Mesendoderm (in vitro differentiated cells): ENCODE measurements around the gene BABAM2.
"Not testable (repeated sequence)": the region's sequence is repeated elsewhere in the genome, so short reads cannot be mapped to it uniquely, and the experiment has no call there.

Experiments
- DNase-seq: peaks from one replicate; pipeline ENCODE4 v3.0.0; 2013
- H2AK5ac ChIP-seq: 2 replicates; pipeline ENCODE4 v1.6.1; 2013; ENCODE audit warnings: low read length, inconsistent platforms
- H2BK120ac ChIP-seq: 2 replicates; pipeline ENCODE4 v1.6.1; 2013; ENCODE audit warnings: low read depth, mild to moderate bottlenecking, low read length, moderate library complexity, mixed read lengths
- H2BK15ac ChIP-seq: replicated peaks from 2 replicates; pipeline ENCODE4 v1.6.1; 2013; ENCODE audit warnings: low read depth, mild to moderate bottlenecking, moderate library complexity
- H2BK5ac ChIP-seq: 2 replicates; pipeline ENCODE4 v1.6.1; 2013; ENCODE audit warnings: low read length, inconsistent platforms
- H3K18ac ChIP-seq: 2 replicates; pipeline ENCODE4 v1.6.1; 2013; ENCODE audit warnings: mild to moderate bottlenecking, low read length, mixed read lengths
- H3K23ac ChIP-seq: one replicate; pipeline ENCODE4 v1.6.1; 2013; ENCODE audit warnings: low read length
- H3K27ac ChIP-seq: 2 replicates; pipeline ENCODE4 v1.5.1; 2013; ENCODE audit warnings: low read depth, mild to moderate bottlenecking, inconsistent platforms, low read length, moderate library complexity
- H3K27me3 ChIP-seq: 2 replicates; pipeline ENCODE4 v1.6.1; 2013; ENCODE audit warnings: low read length, control low read depth, mild to moderate bottlenecking, inconsistent platforms; ENCODE audit not compliant: insufficient read depth, poor library complexity
- H3K36me3 ChIP-seq: 2 replicates; pipeline ENCODE4 v1.6.1; 2013; ENCODE audit warnings: low read length, inconsistent platforms; ENCODE audit not compliant: control insufficient read depth, insufficient read depth
- H3K4ac ChIP-seq: one replicate; pipeline ENCODE4 v1.6.1; 2013; ENCODE audit warnings: low read depth, mild to moderate bottlenecking, low read length, moderate library complexity
- H3K4me1 ChIP-seq: 2 replicates; pipeline ENCODE4 v1.6.1; 2013; ENCODE audit warnings: low read depth, low read length, inconsistent platforms; ENCODE audit not compliant: control insufficient read depth
- H3K4me2 ChIP-seq: 2 replicates; pipeline ENCODE4 v1.6.1; 2013; ENCODE audit warnings: low read length
- H3K4me3 ChIP-seq: 2 replicates; pipeline ENCODE4 v1.5.1; 2013; ENCODE audit warnings: mild to moderate bottlenecking, low read length
- H3K56ac ChIP-seq: one replicate; pipeline ENCODE4 v1.6.1; 2013; ENCODE audit warnings: low read length
- H3K79me1 ChIP-seq: 2 replicates; pipeline ENCODE4 v1.6.1; 2013; ENCODE audit warnings: low read length, inconsistent platforms
- H3K79me2 ChIP-seq: 2 replicates; pipeline ENCODE4 v1.6.1; 2013; ENCODE audit warnings: mild to moderate bottlenecking, low read length; ENCODE audit not compliant: control insufficient read depth, insufficient read depth
- H3K9ac ChIP-seq: 2 replicates; pipeline ENCODE4 v1.6.1; 2013; ENCODE audit warnings: low read length, inconsistent platforms
- H4K5ac ChIP-seq: one replicate; pipeline ENCODE4 v1.6.1; 2013; ENCODE audit warnings: low read length
- H4K8ac ChIP-seq: one replicate; pipeline ENCODE4 v1.6.1; 2013; ENCODE audit warnings: low read depth, mild to moderate bottlenecking, control low read depth, low read length, moderate library complexity
- WGBS: extraction: QIAGEN DNeasy Blood & Tissue Kit; methylation state at CpG from one replicate; pipeline ENCODE4 v1.1.7; 2013; ENCODE audit warnings: low lambda C conversion rate, missing lambda C conversion rate; ENCODE audit not compliant: insufficient coverage; ENCODE audit errors: extremely low coverage; 5-methylcytosine and 5-hydroxymethylcytosine counted together

Gene BABAM2

GRCh38 chr2:28009732-28010131 is 119.2 kb downstream of the BABAM2 start:
- Histone ChIP-seq H3K27me3 (no peaks in the 10 kb centered on the region), H3K4me3 (no peak overlapping the region), H3K27ac (no peak overlapping the region), H3K23ac (no peak overlapping the region), H4K5ac (no peak overlapping the region), H3K36me3 (no peaks in the 10 kb centered on the region), H2BK15ac (no peak overlapping the region), H3K4me2 (no peak overlapping the region), H3K4ac (no peak overlapping the region), H3K4me1 (no peaks in the 10 kb centered on the region), H3K79me1 (no peaks in the 10 kb centered on the region), H2BK5ac (no peak overlapping the region), H3K56ac (no peak overlapping the region), H3K18ac (no peak overlapping the region), H2AK5ac (no peak overlapping the region), H3K9ac (no peak overlapping the region), H4K8ac (no peak overlapping the region), H3K79me2 (no peaks in the 10 kb centered on the region), H2BK120ac (no peak overlapping the region)
- DNase-seq = no peak

GRCh38 chr2:28011322-28011737 is 120.8 kb downstream of the BABAM2 start:
- DNase-seq = no peak
- Histone ChIP-seq H2AK5ac (no peak overlapping the region), H4K8ac (no peak overlapping the region), H3K23ac (no peak overlapping the region), H2BK15ac (no peak overlapping the region), H3K79me2 (no peaks in the 10 kb centered on the region), H3K9ac (no peak overlapping the region), H3K4me3 (no peak overlapping the region), H4K5ac (no peak overlapping the region), H3K18ac (no peak overlapping the region), H3K4me2 (no peak overlapping the region), H3K56ac (no peak overlapping the region), H3K4ac (no peak overlapping the region), H2BK120ac (no peak overlapping the region), H2BK5ac (no peak overlapping the region), H3K4me1 (no peaks in the 10 kb centered on the region), H3K27ac (no peak overlapping the region), H3K36me3 (no peaks in the 10 kb centered on the region), H3K79me1 (no peaks in the 10 kb centered on the region), H3K27me3 (no peaks in the 10 kb centered on the region)
- WGBS = no CpG with 5 or more reads among the region's 3 CpGs

GRCh38 chr2:28018474-28018873 is 127.9 kb downstream of the BABAM2 start:
- H4K5ac ChIP-seq, H3K4me1 ChIP-seq, H2AK5ac ChIP-seq, H3K27me3 ChIP-seq, H2BK15ac ChIP-seq, H2BK120ac ChIP-seq, H3K79me2 ChIP-seq, H3K9ac ChIP-seq, H3K4ac ChIP-seq, H3K23ac ChIP-seq, H3K27ac ChIP-seq, H2BK5ac ChIP-seq, H4K8ac ChIP-seq, H3K18ac ChIP-seq, DNase-seq, H3K4me2 ChIP-seq, H3K4me3 ChIP-seq, H3K56ac ChIP-seq, H3K79me1 ChIP-seq, H3K36me3 ChIP-seq: not testable (repeated sequence)
- no CpG with 5 or more reads among the region's 2 CpGs for WGBS

GRCh38 chr2:28019521-28019920 is 129.0 kb downstream of the BABAM2 start:
- H4K8ac ChIP-seq, H3K9ac ChIP-seq, H3K79me2 ChIP-seq, H3K4me1 ChIP-seq, H3K79me1 ChIP-seq, DNase-seq, H3K4me3 ChIP-seq, H3K4ac ChIP-seq, H2BK5ac ChIP-seq, H3K18ac ChIP-seq, H3K36me3 ChIP-seq, H3K27ac ChIP-seq, H3K4me2 ChIP-seq, H3K27me3 ChIP-seq, H4K5ac ChIP-seq, H2AK5ac ChIP-seq, H3K23ac ChIP-seq, H2BK120ac ChIP-seq, H3K56ac ChIP-seq, H2BK15ac ChIP-seq: not testable (repeated sequence)
- no CpG with 5 or more reads among the region's 2 CpGs for WGBS

- no peak overlapping the region for H2BK120ac ChIP-seq
- no peak overlapping the region for H3K27ac ChIP-seq
- H3K56ac ChIP-seq = no peak overlapping the region
- H3K27me3 ChIP-seq = no peaks in the 10 kb centered on the region
- no peak overlapping the region for H3K4me3 ChIP-seq
- no peak overlapping the region for H4K8ac ChIP-seq
- no peak overlapping the region for H3K9ac ChIP-seq
- H3K23ac ChIP-seq = no peak overlapping the region
- no peak overlapping the region for H2BK5ac ChIP-seq
- no peaks in the 10 kb centered on the region for H3K4me1 ChIP-seq
- H3K18ac ChIP-seq = no peak overlapping the region
- DNase-seq = no peak
- no peak overlapping the region for H4K5ac ChIP-seq
- H2BK15ac ChIP-seq = no peak overlapping the region
- H3K4me2 ChIP-seq = no peak overlapping the region
- H3K79me1 ChIP-seq = no peaks in the 10 kb centered on the region
- no CpG with 5 or more reads among the region's 9 CpGs for WGBS
- no peak overlapping the region for H2AK5ac ChIP-seq
- no peaks in the 10 kb centered on the region for H3K36me3 ChIP-seq
- no peaks in the 10 kb centered on the region for H3K79me2 ChIP-seq
- no peak overlapping the region for H3K4ac ChIP-seq
Observed at GRCh38 chr2:28021898-28022297, 131.4 kb downstream of the BABAM2 start.

- no peak overlapping the region for H3K27ac ChIP-seq
- no peak overlapping the region for H4K5ac ChIP-seq
- H3K4me2 ChIP-seq = no peak overlapping the region
- H3K4me1 ChIP-seq = no peaks in the 10 kb centered on the region
- H3K36me3 ChIP-seq = no peaks in the 10 kb centered on the region
- H2BK5ac ChIP-seq = no peak overlapping the region
- H3K4ac ChIP-seq = no peak overlapping the region
- WGBS = no CpG with 5 or more reads among the region's 4 CpGs
- H3K79me1 ChIP-seq = no peaks in the 10 kb centered on the region
- H3K27me3 ChIP-seq = no peaks in the 10 kb centered on the region
- H3K79me2 ChIP-seq = no peaks in the 10 kb centered on the region
- H2AK5ac ChIP-seq = no peak overlapping the region
- no peak overlapping the region for H3K18ac ChIP-seq
- no peak overlapping the region for H3K4me3 ChIP-seq
- no peak overlapping the region for H3K9ac ChIP-seq
- no peak overlapping the region for H2BK120ac ChIP-seq
- H3K56ac ChIP-seq = no peak overlapping the region
- DNase-seq = no peak
- no peak overlapping the region for H2BK15ac ChIP-seq
- H3K23ac ChIP-seq = no peak overlapping the region
- no peak overlapping the region for H4K8ac ChIP-seq
Observed at GRCh38 chr2:28025123-28025522, 134.6 kb downstream of the BABAM2 start.
